TTC549 (cell line): Measurements from ENCODE around the gene CTNNA3.

Source experiments
- FAIRE-seq: peaks from 2 replicates; lab custom pipeline; 2012; peaks lifted over from hg19 to GRCh38; lab: Jason Lieb, UNC

CTNNA3 gene

DNA sequence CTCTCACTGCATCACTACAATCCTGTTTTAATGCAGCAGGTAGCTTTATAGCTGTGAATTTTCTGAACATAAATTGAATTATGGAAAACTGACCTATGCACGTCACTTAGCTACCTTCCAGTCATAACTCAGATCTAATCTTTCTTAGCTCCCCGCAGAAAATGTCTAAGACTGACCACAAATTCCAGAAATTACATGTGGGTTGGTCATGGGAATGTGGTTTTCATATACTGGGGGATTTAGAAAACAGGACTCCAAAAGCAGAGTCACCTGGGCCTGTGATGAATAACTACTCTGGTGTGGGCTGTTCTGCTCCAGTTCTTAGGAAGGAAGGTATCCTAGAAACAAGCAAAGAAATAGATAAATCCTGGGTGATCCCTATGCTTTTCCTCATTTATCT is 948.5 kb downstream of the CTNNA3 start:
- FAIRE-seq: no peak

DNA sequence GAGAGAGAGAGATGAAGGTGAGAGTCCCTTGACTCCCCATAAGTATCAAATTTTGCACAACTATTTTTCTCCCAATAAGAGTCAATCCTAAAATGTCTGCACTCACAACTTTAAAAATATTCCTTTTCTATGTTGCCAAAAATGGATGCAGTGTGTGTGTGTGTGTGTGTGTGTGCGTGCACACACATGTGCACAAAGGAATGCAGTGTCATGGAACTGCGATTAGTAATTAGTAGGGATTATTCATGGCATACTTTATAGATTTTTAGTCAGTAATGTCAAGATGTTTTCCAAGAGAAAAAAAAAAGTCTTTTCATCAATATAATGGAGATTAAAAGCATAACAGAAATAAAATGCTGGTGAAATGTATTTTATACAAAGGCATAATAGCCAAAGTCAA is 949.3 kb downstream of the CTNNA3 start:
- no peak for FAIRE-seq

DNA sequence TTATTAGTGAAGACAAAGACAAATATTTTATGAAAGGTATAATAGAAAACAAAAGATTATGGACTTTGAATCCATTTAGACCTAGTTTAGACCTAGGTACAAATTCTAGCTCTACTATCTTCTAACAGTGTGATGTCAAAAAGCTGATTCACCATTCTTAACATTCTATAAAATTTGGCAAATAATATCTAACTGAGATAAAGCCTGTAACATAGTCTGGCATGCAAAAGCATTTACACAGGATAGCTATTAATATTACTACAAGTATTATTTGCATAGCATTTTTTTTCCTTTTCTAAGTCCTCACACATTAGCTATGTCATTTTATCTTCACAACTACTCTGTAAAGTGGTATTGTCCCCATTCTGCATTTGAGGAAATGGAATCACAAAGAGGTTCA is 949.7 kb downstream of the CTNNA3 start:
- no peak for FAIRE-seq

DNA sequence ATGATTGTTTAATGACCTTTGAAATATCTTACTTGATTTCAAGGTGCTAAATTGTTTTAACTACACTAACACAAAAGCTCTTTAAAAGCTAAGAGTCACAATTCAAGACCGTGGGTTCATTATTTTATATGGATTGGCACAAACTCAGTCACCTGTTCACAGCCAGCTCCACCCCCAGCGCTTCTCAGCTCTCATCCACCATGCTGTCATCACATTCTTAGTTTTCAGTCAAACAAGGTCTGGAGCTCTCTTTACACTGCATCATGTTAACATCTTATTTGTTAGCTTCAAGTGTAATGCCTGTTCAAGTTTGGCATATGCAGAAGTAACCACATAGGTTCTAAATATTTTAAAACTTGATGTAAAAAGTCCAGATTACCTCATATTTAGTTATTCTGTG is 951.1 kb downstream of the CTNNA3 start:
- no peak for FAIRE-seq

DNA sequence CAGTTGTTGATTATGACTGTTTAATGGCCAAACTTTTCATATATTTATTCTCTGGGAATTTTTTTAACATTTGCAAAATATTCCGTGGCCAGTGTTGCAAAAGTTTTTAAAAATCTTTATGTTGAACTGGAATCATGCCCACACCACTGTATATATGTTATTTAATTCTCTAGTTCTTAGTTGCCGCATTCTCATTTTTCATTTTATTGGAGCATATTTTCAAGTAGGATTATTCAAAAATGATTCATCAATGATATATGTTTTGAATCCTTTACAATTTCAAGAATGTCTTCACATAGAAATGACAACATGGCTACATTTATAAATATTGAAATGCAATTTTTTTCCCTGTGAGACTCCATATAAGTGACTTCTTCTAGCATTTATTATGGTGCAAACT is 958.8 kb downstream of the CTNNA3 start:
- FAIRE-seq: no peak

DNA sequence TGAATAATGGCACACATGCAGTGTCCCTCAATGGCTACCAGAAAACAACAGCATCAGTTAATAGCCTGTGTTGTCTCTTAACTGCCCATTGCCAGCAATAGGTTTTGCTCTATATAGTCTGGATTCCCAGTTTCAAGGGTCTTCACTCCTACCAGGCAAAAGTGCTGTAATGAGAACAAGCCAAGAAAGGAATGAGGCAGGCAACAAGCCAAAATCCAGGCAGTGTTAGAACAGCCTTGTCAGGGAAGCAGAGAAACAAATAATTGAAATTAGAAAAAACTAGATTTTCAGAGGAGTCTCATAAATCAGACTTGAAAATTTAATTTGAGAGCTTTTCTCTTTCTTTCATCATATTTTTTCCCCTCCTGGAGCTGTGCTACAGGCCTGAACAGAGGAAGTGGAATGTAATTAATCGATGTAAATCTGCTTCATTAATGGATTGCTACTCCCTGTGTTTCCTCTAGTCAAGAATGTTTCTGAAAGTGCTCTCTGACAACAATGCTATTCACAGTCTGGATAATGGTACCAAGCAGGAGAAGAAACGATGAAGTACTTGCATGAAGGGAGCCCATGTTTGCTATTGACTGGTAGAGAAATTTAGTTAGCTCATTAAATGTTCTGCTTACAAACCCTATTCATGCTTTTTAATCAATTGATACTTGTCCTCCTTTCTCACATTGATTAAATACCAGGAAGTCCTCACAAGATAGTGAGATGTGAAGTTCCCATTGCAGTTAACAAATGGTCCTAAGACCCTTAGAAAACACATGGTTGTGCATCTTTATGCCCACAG is 972.2 kb downstream of the CTNNA3 start:
- FAIRE-seq: no peak

DNA sequence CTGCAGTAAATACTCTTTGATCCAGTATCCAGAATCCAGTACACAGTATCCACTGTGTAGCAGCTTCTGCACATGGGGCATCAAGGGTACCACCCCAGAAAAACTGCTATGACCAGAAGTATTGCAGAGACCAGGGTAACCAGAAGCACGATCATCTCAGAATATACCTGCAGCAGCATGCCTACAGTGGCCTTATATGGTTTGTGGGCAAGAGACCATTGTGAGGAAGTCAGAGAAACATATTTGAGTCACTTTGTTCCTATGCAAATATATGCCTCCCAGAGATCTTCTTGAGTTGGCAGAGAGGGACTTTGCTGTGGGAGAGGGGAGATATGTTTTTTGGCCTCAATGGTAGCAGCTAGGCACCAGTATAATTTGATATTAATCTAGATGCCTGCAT is 976.5 kb downstream of the CTNNA3 start:
- FAIRE-seq: no peak

DNA sequence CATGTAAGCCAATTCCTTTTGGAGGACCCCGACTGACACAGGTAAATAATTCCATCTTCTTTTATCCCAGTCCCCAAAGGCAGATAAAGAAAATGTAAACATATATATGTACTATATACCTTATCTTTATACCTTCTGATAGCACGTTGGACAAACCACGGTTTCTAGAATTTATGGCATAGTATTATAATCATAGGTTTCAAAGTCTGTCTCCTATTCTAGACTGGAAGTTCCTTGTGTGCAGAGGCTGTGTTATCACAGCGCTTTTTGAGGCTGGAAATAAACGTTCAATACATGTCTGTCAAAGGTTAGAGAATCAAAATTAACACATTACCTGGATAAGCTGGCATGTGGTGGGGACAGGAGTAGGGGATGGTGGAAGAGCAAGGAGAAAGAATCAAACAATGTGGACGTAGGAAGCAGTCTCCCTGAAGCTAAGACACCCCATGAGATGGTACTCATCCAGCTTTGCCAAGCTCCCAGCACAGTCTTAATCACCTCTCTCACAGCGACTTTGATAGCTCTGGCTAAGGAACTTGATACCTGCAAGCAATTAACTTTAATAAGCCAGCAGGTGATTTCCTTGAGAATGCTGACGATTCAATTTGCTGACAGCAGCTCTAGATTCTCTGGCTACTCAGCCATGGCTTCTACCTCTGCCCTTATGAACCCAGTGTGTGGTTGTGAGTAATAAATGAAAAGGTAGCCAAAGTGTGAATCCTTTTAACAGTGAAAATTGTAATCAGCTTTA is 978.6 kb downstream of the CTNNA3 start:
- no peak for FAIRE-seq

DNA sequence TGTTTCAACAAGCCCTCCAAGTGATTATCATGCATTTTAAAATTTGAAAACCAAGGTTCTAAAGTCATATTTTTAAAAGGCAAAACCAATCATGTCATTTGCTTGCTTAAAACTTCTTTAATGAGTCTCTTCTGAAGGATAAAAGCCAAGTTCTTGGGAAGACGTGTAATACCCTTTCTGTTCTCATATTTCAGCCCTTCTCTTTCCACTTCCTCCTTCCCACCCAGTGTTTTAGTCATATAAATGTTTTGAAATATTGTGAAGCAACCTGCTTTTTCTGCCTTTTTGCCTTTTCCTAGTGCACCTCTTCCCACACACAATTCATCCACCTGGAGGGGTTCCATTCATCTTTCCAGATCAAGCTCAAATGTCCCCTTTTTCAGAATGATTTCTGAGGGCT is 981.3 kb downstream of the CTNNA3 start:
- FAIRE-seq: no peak

DNA sequence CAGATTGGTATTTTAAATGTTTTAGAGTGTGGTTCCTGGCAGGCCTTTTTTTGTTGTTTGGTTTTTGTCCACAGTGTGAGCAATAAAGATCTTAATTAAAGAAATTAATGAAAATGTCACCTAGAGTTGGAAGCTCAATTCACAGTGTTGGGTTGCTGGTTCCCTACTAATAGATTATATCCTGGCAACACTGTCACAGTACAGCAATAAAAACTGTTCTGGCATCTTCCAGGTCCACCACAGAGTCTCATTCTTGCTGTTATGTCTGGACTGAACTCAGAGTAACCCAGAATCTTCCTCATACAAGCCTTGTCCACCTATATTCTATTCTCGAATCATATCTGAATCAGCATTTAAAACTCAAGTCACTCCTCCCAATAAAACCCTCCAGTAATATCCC is 982.6 kb downstream of the CTNNA3 start:
- FAIRE-seq: no peak

DNA sequence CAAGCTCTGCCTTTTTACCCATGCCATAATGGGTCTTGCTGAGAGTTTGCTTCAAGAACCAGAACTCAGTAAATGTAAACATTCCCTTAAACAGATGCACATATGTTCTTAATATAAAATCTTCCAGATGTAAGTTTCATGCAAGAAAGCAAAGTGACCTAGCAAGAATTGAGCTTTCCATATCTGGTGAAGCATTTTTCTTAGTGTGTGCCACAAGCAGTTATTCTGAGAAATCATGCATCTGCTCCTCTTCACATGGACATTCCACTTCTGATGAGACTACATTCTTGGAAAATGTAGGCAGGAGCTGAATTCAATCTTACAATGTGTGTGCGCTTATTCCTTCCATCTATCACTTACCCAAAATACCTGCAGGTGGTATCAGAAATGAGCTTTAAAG is 997.9 kb downstream of the CTNNA3 start:
- FAIRE-seq: no peak

DNA sequence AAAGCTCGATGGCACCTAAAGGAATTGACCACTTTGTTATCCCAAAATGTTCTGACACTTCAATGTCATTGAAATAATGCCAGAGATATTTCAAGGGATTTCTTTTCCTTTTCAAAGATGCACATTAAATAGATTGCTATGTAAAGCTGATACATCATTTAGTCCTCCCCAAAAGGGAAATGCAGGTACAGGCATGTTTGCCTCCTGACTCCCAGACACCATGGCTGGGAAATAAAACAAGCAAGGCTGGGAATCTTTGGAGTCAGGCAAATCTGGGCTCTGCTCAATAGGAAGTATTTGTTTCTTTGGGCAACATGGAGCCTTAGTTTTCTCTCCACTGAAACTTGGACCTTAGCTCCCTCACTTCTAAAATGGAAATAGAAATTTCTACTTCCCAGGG is 1000.9 kb downstream of the CTNNA3 start:
- no peak for FAIRE-seq

DNA sequence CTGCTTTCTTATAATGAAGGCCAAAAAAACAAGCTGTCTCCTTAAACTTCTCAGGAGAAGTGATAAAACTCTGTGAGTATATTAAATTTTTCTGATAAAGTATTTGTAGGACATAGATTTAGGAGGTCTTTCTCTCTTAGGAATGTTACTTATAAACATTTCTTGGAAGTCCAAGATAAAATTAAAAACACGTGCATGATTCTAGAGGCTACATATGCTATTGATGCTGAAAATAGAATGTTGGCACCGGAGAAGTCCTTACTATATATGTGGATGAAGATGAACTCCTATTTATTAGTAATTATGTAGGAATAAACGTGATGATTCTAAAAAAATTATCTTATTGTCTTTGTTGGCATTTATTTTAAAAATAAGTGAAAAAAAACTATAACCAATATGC is 1011.4 kb downstream of the CTNNA3 start:
- FAIRE-seq: no peak

DNA sequence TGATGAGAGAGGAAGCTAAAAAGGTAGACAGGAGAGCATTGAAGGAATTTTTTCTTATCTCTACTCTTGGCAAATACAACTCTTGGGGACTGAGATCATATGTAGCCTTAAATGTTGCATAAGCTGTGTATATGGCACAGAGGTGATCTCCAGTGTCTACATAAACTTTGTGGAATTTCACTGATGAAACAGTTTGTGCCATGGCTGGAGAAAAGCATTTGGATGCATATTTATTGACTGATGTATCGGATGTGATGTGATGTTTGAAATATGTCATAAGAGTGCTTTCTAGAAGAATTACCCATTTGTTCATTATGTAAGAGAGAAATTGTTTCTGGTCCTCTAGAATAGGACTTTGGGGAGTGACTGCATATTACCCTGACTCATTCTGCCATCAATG is 1015.1 kb downstream of the CTNNA3 start:
- no peak for FAIRE-seq

DNA sequence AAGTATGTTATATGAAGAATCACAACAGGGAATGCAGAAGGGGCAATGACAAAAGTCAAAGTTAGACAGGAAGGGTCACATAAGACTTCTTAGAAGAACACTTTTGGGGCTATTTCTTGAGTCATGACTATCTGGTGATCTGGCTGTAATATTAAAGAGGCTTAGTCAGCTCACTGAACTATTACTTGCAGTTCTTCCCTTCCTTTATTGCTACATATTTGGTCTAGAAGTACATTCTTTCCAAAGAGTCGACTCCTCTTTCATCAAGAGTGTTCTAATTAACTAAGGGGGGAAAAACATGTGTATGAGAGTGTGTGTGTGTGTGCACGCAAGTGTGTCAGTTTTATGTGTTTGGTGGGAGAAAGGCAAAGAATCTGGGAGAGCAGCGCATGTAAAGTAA is 1017.5 kb downstream of the CTNNA3 start:
- no peak for FAIRE-seq

DNA sequence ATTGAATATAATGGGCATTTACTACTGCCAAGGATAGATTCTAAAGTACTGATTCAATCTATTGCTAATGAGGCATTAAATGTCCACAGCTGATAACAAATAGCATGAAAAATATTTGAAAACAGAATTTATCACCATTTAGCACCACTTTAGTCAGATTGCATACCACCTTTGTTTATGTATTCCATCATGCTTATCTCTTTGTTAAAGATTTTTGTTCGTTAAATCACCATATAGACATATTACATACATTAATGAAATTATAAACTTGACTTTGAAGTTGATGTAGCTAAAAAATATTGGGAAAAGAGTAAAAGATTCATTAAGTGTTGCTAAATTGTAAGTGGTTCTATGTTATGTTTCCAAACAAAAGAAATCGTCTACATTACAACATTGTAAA is 1022.9 kb downstream of the CTNNA3 start:
- FAIRE-seq: no peak

DNA sequence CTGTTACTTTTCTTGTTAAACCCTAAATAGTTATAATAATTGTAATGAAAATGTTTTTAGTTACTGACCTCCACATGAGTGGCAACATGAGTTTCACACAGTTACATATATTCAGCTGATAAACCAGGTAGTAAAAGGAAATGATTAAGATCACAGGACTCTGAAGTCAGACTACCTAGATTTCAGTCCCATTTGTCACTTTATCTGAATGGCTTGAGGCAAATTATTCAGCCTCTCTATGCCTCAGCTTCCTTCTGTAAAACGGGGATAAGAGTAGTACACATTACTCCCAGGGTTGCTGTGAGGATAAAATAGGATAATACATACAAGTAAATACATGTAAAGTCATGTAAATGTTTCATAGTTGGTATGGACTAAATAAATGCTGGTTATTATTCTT is 1024.4 kb downstream of the CTNNA3 start:
- FAIRE-seq: no peak

DNA sequence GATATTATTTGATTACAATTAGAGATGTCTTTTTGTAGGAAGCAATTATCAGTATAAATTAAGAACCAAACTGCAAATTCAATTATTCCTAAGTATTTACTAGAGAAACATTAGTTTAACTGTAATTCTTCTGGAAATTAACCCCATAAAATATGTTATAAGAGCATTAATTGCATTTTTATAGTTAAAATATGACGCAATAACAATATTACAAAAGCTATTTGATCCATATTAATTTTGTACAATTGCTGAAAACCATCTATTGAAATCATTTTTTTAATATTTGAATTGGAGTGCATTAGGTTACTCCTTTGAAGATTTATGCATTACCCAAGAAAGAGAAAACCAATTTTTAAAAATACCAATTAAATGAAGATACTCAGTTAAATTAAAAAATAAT is 1024.9 kb downstream of the CTNNA3 start:
- FAIRE-seq: no peak

DNA sequence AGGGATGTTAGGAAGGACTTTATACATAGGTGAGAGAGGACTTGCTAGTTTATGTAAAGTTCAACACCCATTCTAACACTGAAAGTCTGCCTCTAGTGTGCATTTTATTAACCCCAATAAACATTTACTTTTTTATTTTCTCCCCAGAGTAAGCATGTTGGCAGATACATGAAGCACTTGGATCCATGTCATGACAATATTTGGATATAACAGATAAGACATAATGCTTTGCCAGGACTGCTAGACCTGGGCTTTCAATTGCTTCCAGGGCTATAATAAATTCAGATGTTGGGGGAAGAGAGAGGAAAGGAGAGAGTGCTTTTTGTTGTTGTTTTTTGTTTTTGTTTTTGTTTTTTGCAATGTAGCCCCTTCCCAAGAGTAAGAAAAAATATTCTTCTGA is 1039.5 kb downstream of the CTNNA3 start:
- no peak for FAIRE-seq

DNA sequence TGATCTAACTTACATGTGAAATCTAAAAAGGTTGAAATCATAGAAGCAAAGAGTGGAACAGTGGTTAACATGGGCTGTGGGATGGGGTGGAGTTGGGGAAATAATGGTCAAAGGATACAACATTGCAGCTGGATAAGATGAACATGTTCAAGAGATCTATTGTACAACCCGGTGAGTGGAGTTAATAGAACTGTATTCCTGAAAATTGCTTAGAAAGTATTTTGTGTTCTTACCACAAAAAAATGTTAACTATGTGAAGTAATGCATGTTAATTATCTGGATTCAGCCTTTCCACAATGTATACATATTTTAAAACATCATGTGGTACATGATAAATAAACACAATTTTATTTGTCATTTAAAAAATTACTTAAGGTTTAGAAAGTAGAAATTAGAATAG is 1041.1 kb downstream of the CTNNA3 start:
- no peak for FAIRE-seq

DNA sequence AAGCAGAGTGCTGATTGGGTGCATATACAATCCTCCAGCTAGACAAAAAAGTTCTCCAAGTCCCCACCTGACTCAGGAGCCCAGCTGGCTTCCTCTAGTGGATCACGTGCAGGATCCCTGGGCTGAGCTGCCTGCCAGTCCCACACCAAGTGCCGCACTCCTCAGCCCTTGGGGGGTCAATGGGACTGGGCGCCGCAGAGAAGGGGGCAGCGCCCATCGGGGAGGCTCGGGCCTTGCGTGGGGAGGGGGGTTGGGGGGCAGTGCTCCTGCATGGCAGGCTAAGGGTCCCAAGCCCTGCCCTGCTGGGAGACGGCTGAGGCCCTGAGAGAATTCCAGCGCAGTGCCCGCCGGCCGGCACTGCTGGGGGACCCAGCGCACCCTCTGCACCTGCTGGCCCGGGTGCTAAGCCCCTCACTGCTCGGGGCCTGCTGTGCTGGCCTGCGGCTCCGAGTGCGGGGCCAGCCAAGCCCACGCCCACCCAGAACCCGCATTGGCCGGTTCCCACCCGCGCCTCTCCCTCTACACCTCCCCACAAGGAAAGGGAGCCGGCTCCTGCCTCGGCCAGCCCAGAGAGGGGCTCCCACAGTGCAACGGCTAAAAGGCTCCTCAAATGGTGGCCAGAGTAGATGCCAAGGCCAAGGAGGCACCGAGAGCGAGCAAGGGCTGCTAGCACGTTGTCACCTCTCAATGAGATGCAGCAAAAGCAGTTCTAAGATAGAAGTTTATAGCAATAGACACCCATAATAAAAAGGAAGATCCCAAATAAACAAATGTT is 1044.5 kb downstream of the CTNNA3 start:
- no peak for FAIRE-seq

DNA sequence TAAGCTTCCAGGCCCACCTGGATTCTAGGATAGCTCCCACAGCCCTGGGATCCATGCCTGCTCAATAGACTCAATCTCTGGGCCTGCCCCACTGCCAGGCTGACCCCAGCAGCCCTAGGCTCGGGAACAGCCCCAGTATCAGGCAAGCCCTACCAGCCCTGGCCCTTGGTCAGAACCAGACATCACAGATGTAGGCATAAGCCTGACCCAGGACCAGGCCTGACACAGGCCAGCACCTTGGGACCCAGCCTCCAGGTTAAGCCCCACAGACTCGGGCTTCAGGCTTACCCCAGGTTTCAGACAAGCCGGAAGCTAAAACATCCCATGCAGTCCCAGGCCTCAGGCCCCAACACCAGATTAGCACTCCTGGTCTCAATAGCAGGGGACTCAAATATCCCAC is 1046.4 kb downstream of the CTNNA3 start:
- no peak for FAIRE-seq

DNA sequence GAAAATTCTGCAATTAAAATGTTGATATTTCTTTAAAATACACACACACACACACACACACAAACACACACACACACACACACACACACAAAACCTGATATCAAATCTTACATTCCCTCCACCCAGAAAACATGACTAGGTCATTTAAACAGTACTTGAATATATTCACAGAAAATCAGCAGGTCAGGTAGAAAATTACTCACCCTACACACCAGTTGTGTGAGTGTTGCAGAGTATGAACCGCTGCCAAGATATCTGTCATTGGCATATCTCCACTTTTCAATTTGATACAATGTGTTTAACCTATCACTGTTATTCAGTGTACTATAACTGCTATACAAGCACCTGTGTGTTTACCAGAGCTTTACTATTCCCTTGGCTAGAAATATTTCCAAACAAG is 1053.8 kb downstream of the CTNNA3 start:
- no peak for FAIRE-seq
